ENCODE measurements around the gene LEO1. TPM values are rescaled to one million over a fixed set of nuclear protein-coding genes. Genes with fewer than 3 reads are reported as not detected.

The LEO1 gene
- total RNA-seq, 1 donor from 2014 or later: 19.4 TPM

GRCh38 chr15:51967583-51967982 is 4.0 kb downstream of the LEO1 start:
- Mint-ChIP-seq H3K27ac (ENCODE audit: unreplicated experiment) (no peak overlapping the region), H3K9me3 (ENCODE audit: unreplicated experiment) (peaks cover 4% of the 10 kb centered on the region), H3K4me1 (ENCODE audit: unreplicated experiment) (peaks cover 21% of the 10 kb centered on the region), H3K4me3 (ENCODE audit: unreplicated experiment) (no peak overlapping the region), H3K27me3 (ENCODE audit: unreplicated experiment) (no peaks in the 10 kb centered on the region), H3K36me3 (ENCODE audit: unreplicated experiment) (peaks cover 17% of the 10 kb centered on the region)
- no peak for DNase-seq (ENCODE audit: extremely low spot score, unreplicated experiment)
- TF ChIP-seq, protein P1, sequence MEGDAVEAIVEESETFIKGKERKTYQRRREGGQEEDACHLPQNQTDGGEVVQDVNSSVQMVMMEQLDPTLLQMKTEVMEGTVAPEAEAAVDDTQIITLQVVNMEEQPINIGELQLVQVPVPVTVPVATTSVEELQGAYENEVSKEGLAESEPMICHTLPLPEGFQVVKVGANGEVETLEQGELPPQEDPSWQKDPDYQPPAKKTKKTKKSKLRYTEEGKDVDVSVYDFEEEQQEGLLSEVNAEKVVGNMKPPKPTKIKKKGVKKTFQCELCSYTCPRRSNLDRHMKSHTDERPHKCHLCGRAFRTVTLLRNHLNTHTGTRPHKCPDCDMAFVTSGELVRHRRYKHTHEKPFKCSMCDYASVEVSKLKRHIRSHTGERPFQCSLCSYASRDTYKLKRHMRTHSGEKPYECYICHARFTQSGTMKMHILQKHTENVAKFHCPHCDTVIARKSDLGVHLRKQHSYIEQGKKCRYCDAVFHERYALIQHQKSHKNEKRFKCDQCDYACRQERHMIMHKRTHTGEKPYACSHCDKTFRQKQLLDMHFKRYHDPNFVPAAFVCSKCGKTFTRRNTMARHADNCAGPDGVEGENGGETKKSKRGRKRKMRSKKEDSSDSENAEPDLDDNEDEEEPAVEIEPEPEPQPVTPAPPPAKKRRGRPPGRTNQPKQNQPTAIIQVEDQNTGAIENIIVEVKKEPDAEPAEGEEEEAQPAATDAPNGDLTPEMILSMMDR (IDR thresholded peaks at IDR 0.05): no peak

- H3K36me3 Mint-ChIP-seq (ENCODE audit: unreplicated experiment): peaks cover 17% of the 10 kb centered on the region
These were observed 5.4 kb downstream of the LEO1 start for GRCh38 chr15:51966192-51966591.

DNA sequence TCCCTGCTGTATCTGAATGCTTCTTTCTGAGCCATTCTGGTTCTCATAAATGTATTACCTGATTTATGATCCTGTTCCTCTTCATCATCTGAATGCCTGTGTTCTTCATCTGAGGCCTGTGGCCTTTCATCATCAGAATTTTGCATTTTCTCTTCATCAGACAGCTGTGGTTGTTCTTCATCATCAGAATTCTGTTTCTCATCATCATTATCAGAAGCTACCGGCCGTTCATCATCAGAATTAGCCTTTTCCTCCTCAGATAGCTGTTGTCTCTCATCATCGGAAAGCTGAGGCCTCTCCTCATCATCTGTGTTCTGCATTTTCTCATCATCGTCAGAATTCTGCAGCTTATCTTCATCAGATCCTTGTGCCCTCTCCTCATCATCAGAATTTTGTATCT is 5.9 kb downstream of the LEO1 start:
- Mint-ChIP-seq H3K9me3 (ENCODE audit: unreplicated experiment) (peaks cover 4% of the 10 kb centered on the region), H3K4me3 (ENCODE audit: unreplicated experiment) (no peak overlapping the region), H3K27ac (ENCODE audit: unreplicated experiment) (no peak overlapping the region), H3K36me3 (ENCODE audit: unreplicated experiment) (peaks cover 21% of the 10 kb centered on the region), H3K27me3 (ENCODE audit: unreplicated experiment) (no peaks in the 10 kb centered on the region), H3K4me1 (ENCODE audit: unreplicated experiment) (peaks cover 12% of the 10 kb centered on the region)
- TF ChIP-seq, protein P1 (IDR thresholded peaks at IDR 0.05): no peak
- peak; percentile 5 for DNase-seq (ENCODE audit: extremely low spot score, unreplicated experiment)

More at GRCh38 chr15:51966192-51966591, 5.4 kb downstream of the LEO1 start:
- Mint-ChIP-seq H3K9me3 (ENCODE audit: unreplicated experiment) (peaks cover 4% of the 10 kb centered on the region), H3K4me1 (ENCODE audit: unreplicated experiment) (peaks cover 17% of the 10 kb centered on the region), H3K4me3 (ENCODE audit: unreplicated experiment) (no peak overlapping the region), H3K27me3 (ENCODE audit: unreplicated experiment) (no peaks in the 10 kb centered on the region), H3K27ac (ENCODE audit: unreplicated experiment) (no peak overlapping the region)
- DNase-seq (ENCODE audit: extremely low spot score, unreplicated experiment): peak; percentile 5
- TF ChIP-seq, protein P1 (IDR thresholded peaks at IDR 0.05): no peak

DNA sequence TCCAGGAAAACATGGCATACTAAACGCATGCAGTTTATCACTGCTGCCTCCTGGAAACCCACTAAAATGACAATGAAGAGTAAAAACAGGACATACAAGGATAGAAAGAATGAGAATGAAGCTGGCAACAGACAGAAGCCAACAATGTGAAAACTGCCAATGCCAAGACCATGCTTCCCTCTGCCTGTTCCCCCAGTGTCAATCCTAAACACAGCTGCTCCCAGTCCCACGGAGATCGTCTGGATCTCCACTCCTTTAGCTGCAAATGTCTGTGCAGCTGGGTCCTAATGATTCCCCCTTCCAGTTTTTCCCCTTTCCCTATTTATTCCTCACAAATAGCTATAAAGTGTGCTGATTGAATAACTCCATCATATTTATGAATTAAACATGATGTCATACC is 16.1 kb downstream of the LEO1 start:
- Mint-ChIP-seq H3K4me3 (ENCODE audit: unreplicated experiment) (no peak overlapping the region), H3K27me3 (ENCODE audit: unreplicated experiment) (no peaks in the 10 kb centered on the region), H3K27ac (ENCODE audit: unreplicated experiment) (no peak overlapping the region), H3K4me1 (ENCODE audit: unreplicated experiment) (no peaks in the 10 kb centered on the region), H3K9me3 (ENCODE audit: unreplicated experiment) (no peaks in the 10 kb centered on the region), H3K36me3 (ENCODE audit: unreplicated experiment) (peaks cover 58% of the 10 kb centered on the region)
- no peak for DNase-seq (ENCODE audit: extremely low spot score, unreplicated experiment)
- TF ChIP-seq, protein P1 (IDR thresholded peaks at IDR 0.05): no peak

DNA sequence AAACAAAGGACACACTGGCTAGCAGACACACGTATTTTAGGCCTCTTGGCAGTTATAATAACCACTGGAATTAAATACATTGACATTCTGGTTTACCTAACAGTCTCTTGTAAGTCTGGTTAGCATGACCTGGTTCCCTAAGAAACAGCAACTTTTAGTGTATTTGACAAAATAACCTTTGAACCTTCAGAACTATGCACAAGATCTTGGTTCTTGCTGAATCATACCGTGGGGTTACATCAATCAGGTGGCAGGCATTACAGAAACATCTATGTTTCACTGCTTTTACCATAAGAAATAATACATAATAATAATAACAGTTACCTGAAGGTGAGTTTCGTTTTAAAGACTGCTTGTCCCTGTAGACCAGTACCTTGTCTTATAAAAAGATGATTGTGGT is 18.8 kb downstream of the LEO1 start:
- H3K4me3 Mint-ChIP-seq (ENCODE audit: unreplicated experiment): no peak overlapping the region
- no peak overlapping the region for H3K27ac Mint-ChIP-seq (ENCODE audit: unreplicated experiment)
- H3K4me1 Mint-ChIP-seq (ENCODE audit: unreplicated experiment): no peaks in the 10 kb centered on the region
- TF ChIP-seq, protein P1 (IDR thresholded peaks at IDR 0.05): no peak
- DNase-seq (ENCODE audit: extremely low spot score, unreplicated experiment): no peak
- H3K27me3 Mint-ChIP-seq (ENCODE audit: unreplicated experiment): no peaks in the 10 kb centered on the region
- no peaks in the 10 kb centered on the region for H3K9me3 Mint-ChIP-seq (ENCODE audit: unreplicated experiment)
- peaks cover 54% of the 10 kb centered on the region for H3K36me3 Mint-ChIP-seq (ENCODE audit: unreplicated experiment)

Measured in osteocyte (in vitro differentiated cells).